NCI-H2107 treated with DMSO at 0.1 percent for 48 hours (cell line): ENCODE data around the gene EIF4E.
"Not testable (repeated sequence)": the region's sequence is repeated elsewhere in the genome, so short reads cannot be mapped to it uniquely, and the experiment has no call there.

Experiments
- DNase-seq: peaks from one replicate; lab custom pipeline; 2025; ENCODE audit not compliant: unreplicated experiment; lab: John Stamatoyannopoulos, UW

The EIF4E gene

GRCh38 chr4:98886382-98886781 lies 42.6 kb downstream of the EIF4E start:
- not testable (repeated sequence) for DNase-seq

- not testable (repeated sequence) for DNase-seq
These were observed 48.0 kb downstream of the EIF4E start for GRCh38 chr4:98880884-98881283.

GRCh38 chr4:98879515-98879914 lies 49.4 kb downstream of the EIF4E start:
- no peak for DNase-seq

- no peak for DNase-seq
These were observed 55.9 kb downstream of the EIF4E start for GRCh38 chr4:98873059-98873458.

- DNase-seq, result not testable (repeated sequence)
These were observed 56.6 kb downstream of the EIF4E start for GRCh38 chr4:98872120-98872906.

GRCh38 chr4:98867648-98868047 lies 61.3 kb downstream of the EIF4E start:
- no peak for DNase-seq

- no peak for DNase-seq
These were observed 63.9 kb downstream of the EIF4E start for GRCh38 chr4:98865059-98865458.

- DNase-seq, result no peak
These were observed 64.4 kb downstream of the EIF4E start for GRCh38 chr4:98864560-98864959.

GRCh38 chr4:98862371-98862770 lies 66.6 kb downstream of the EIF4E start:
- DNase-seq, result no peak

- DNase-seq, result no peak
These were observed 67.6 kb downstream of the EIF4E start for GRCh38 chr4:98861100-98861884.

- no peak for DNase-seq
These were observed 77.1 kb downstream of the EIF4E start for GRCh38 chr4:98851806-98852205.

GRCh38 chr4:98850937-98851336 lies 78.0 kb downstream of the EIF4E start:
- DNase-seq, result no peak

GRCh38 chr4:98848448-98848847 lies 80.5 kb downstream of the EIF4E start:
- no peak for DNase-seq

GRCh38 chr4:98845960-98846359 lies 83.0 kb downstream of the EIF4E start:
- DNase-seq, result no peak

GRCh38 chr4:98842917-98843316 lies 86.0 kb downstream of the EIF4E start:
- DNase-seq, result not testable (repeated sequence)

- no peak for DNase-seq
These were observed 89.8 kb downstream of the EIF4E start for GRCh38 chr4:98838977-98839618.

- DNase-seq, result no peak
These were observed 90.4 kb downstream of the EIF4E start for GRCh38 chr4:98838531-98838930.

GRCh38 chr4:98833384-98833783 lies 95.5 kb downstream of the EIF4E start:
- no peak for DNase-seq

GRCh38 chr4:98831036-98831435 lies 97.9 kb downstream of the EIF4E start:
- not testable (repeated sequence) for DNase-seq
